Glutamatergic neuron (in vitro differentiated cells): Measurements from ENCODE around the gene SDR42E1. TPM values are rescaled to one million over a fixed set of nuclear protein-coding genes. Genes with fewer than 3 reads are reported as not detected.

Source experiments
- DNase-seq: peaks from one replicate; pipeline ENCODE4 v3.0.0; 2022
- H3K27ac Mint-ChIP-seq: one replicate; pipeline ENCODE4 v1.8.0; 2020; ENCODE audit warnings: mild to moderate bottlenecking, mixed read lengths, inconsistent platforms; ENCODE audit not compliant: unreplicated experiment
- H3K27me3 Mint-ChIP-seq: one replicate; pipeline ENCODE4 v1.8.0; 2020; ENCODE audit warnings: mild to moderate bottlenecking, moderate library complexity, mixed read lengths, inconsistent platforms; ENCODE audit not compliant: unreplicated experiment
- H3K36me3 Mint-ChIP-seq: one replicate; pipeline ENCODE4 v1.8.0; 2020; ENCODE audit warnings: mild to moderate bottlenecking, mixed read lengths, inconsistent platforms; ENCODE audit not compliant: unreplicated experiment
- H3K4me1 Mint-ChIP-seq: one replicate; pipeline ENCODE4 v1.8.0; 2020; ENCODE audit warnings: mild to moderate bottlenecking, low read depth, mixed read lengths, inconsistent platforms; ENCODE audit not compliant: unreplicated experiment
- H3K4me3 Mint-ChIP-seq: one replicate; pipeline ENCODE4 v1.8.0; 2020; ENCODE audit warnings: mild to moderate bottlenecking, mixed read lengths, inconsistent platforms; ENCODE audit not compliant: unreplicated experiment
- H3K9me3 Mint-ChIP-seq: one replicate; pipeline ENCODE4 v1.8.0; 2020; ENCODE audit warnings: mild to moderate bottlenecking, moderate library complexity, mixed read lengths, inconsistent platforms; ENCODE audit not compliant: unreplicated experiment
- CTCF ChIP-seq: fragments of 200-600 bp; sonication (generic); IDR thresholded peaks from one replicate; pipeline ENCODE4 v1.5.0; 2021; ENCODE audit not compliant: partially characterized antibody, unreplicated experiment
- total RNA-seq: library from RNA; stranded (reverse); fragmentation: NEBNext Ultra II Directional; extraction: Animal tissue kit (Norgen Biotek cat#: 25700); gene quantifications from one replicate; pipeline ENCODE4 v1.2.1, GENCODE V29; 2021; ENCODE audit not compliant: unreplicated experiment

Gene SDR42E1
- total RNA-seq, 1 donor from 2014 or later = 0.20 TPM

GRCh38 chr16:82002831-82003230 lies 8.4 kb downstream of the SDR42E1 start:
- no peak for DNase-seq
- H3K27ac Mint-ChIP-seq = no peak overlapping the region
- H3K4me1 Mint-ChIP-seq = peaks cover 12% of the 10 kb centered on the region
- peaks cover 2% of the 10 kb centered on the region for H3K27me3 Mint-ChIP-seq
- no peaks in the 10 kb centered on the region for H3K9me3 Mint-ChIP-seq
- H3K36me3 Mint-ChIP-seq = peaks cover 9% of the 10 kb centered on the region
- no peak overlapping the region for H3K4me3 Mint-ChIP-seq
- TF ChIP-seq CTCF = no peak

GRCh38 chr16:81997738-81998137 lies 13.5 kb downstream of the SDR42E1 start:
- Mint-ChIP-seq H3K4me3 (no peak overlapping the region), H3K27me3 (no peaks in the 10 kb centered on the region), H3K36me3 (peaks cover 12% of the 10 kb centered on the region), H3K27ac (no peak overlapping the region), H3K9me3 (no peaks in the 10 kb centered on the region), H3K4me1 (no peaks in the 10 kb centered on the region)
- DNase-seq = no peak
- no peak for TF ChIP-seq CTCF

- H3K4me1 Mint-ChIP-seq = no peaks in the 10 kb centered on the region
- peak; percentile 19 for TF ChIP-seq CTCF
- no peaks in the 10 kb centered on the region for H3K27me3 Mint-ChIP-seq
- no peak overlapping the region for H3K27ac Mint-ChIP-seq
- DNase-seq = no peak
- H3K4me3 Mint-ChIP-seq = no peak overlapping the region
- no peaks in the 10 kb centered on the region for H3K9me3 Mint-ChIP-seq
- H3K36me3 Mint-ChIP-seq = peaks cover 12% of the 10 kb centered on the region
Observed at GRCh38 chr16:81996664-81997509, 14.4 kb downstream of the SDR42E1 start.

GRCh38 chr16:81995651-81996050 lies 15.6 kb downstream of the SDR42E1 start:
- H3K27me3 Mint-ChIP-seq = no peaks in the 10 kb centered on the region
- no peaks in the 10 kb centered on the region for H3K9me3 Mint-ChIP-seq
- DNase-seq = no peak

More at GRCh38 chr16:81995651-81996050, 15.6 kb downstream of the SDR42E1 start:
- no peaks in the 10 kb centered on the region for H3K4me1 Mint-ChIP-seq
- H3K27ac Mint-ChIP-seq = no peak overlapping the region
- no peak overlapping the region for H3K4me3 Mint-ChIP-seq
- H3K36me3 Mint-ChIP-seq = peaks cover 12% of the 10 kb centered on the region
- no peak for TF ChIP-seq CTCF
